HCT116 (cell line): ENCODE data around the gene SRPK3. TPM values are rescaled to one million over a fixed set of nuclear protein-coding genes. Genes with fewer than 3 reads are reported as not detected.

Experiments used
- ATAC-seq: fragments of 200-7000 bp; cut with Tn5 transposase; 2 replicates; pipeline ENCODE4 v1.9.1; 2020; ENCODE audit warnings: mild to moderate bottlenecking, moderate library complexity
- BruUV-seq: library from RNA; stranded (reverse); fragments of 400-500 nt; replicated peaks from 2 replicates; lab custom pipeline; 2021; lab: Mats Ljungman, UMichigan
- CTCF ChIA-PET: fragments of 300-600 bp; sonication (Branson Sonifier 250); formaldehyde crosslinking; loops from one replicate; lab custom pipeline; 2021; ENCODE audit warnings: antibody characterized with exemption; lab: Charles Lee
- POLR2A ChIA-PET: fragments of 300-600, 350-600 bp; sonication (Branson Sonifier 250); formaldehyde crosslinking; loops from one replicate; lab custom pipeline; 2021; ENCODE audit warnings: antibody characterized with exemption; lab: Charles Lee
- RAD21 ChIA-PET, 2 experiments: fragments of 300-600 bp; sonication (Branson Sonifier 250); formaldehyde crosslinking; loops; one replicate each; lab custom pipeline; 2023; ENCODE audit warnings: low total read pairs in 2 of 2; ENCODE audit not compliant: uncharacterized antibody in 2 of 2, unreplicated experiment in 2 of 2, low non-redundant PET in 1 of 2; lab: Charles Lee
- DNase-seq: peaks from one replicate; pipeline ENCODE4 v3.0.0-alpha.2; 2010; ENCODE audit warnings: low read depth, low spot score
- H2AFZ ChIP-seq: fragments of 200-600 bp; shearing (Covaris generic), sonication (generic); 2 replicates; pipeline ENCODE4 v1.6.1; 2017; ENCODE audit warnings: low read depth, mixed run types, mixed read lengths, antibody characterized with exemption, low read length; ENCODE audit not compliant: poor library complexity, severe bottlenecking
- H3K27ac ChIP-seq: 2 replicates; pipeline ENCODE4 v1.5.1; 2012; ENCODE audit warnings: low read depth, low read length
- H3K27me3 ChIP-seq: fragments of 200-600 bp; sonication (generic); 2 replicates; pipeline ENCODE4 v1.6.1; 2016; ENCODE audit warnings: mixed run types, low read length, mixed read lengths; ENCODE audit not compliant: insufficient read depth
- H3K36me3 ChIP-seq, 2 experiments: fragments of 200-500 bp in 1 of 2; fragments of 200-600 bp in 1 of 2; sonication (Bioruptor generic) in 1 of 2; sonication (generic) in 1 of 2; 2 replicates each; pipeline versions ENCODE4 v1.5.1 to v1.6.1; 2014 to 2016; ENCODE audit warnings: low read length in 2 of 2, inconsistent platforms in 1 of 2, mixed read lengths in 1 of 2, mixed run types in 1 of 2; ENCODE audit not compliant: insufficient read depth in 2 of 2, control insufficient read depth in 1 of 2
- H3K4me1 ChIP-seq, 2 experiments: fragments of 200-600 bp in 1 of 2; sonication (generic) in 1 of 2; 2 replicates each; pipeline versions ENCODE4 v1.5.1 to v1.6.1; 2012 to 2017; ENCODE audit warnings: low read length in 2 of 2, inconsistent platforms in 1 of 2, mild to moderate bottlenecking in 1 of 2, mixed read lengths in 1 of 2, mixed run types in 1 of 2, moderate library complexity in 1 of 2; ENCODE audit not compliant: insufficient read depth in 2 of 2, control insufficient read depth in 1 of 2
- H3K4me2 ChIP-seq: fragments of 200-600 bp; sonication (generic); 2 replicates; pipeline ENCODE4 v1.6.1; 2017; ENCODE audit warnings: mixed run types, low read length, mixed read lengths
- H3K4me3 ChIP-seq, 2 experiments: fragments of 200-600 bp in 1 of 2; sonication (generic) in 1 of 2; replicated peaks in 1 of 2; 2 replicates each; pipeline ENCODE4 v1.5.1; 2011 to 2016; ENCODE audit warnings: low read length in 2 of 2, control low read depth in 1 of 2, low read depth in 1 of 2, mild to moderate bottlenecking in 1 of 2, mixed read lengths in 1 of 2, mixed run types in 1 of 2
- H3K79me2 ChIP-seq: fragments of 200-600 bp; sonication (generic); 2 replicates; pipeline ENCODE4 v1.6.1; 2017; ENCODE audit warnings: mild to moderate bottlenecking, mixed run types, low read length, moderate library complexity, mixed read lengths; ENCODE audit not compliant: insufficient read depth
- H3K9ac ChIP-seq: fragments of 200-600 bp; sonication (generic); 2 replicates; pipeline ENCODE4 v1.6.1; 2016; ENCODE audit warnings: low read length, mixed read lengths
- H3K9me2 ChIP-seq: fragments of 200-600 bp; sonication (generic), shearing (Covaris generic); 2 replicates; pipeline ENCODE4 v1.6.1; 2017; ENCODE audit warnings: mixed run types, mild to moderate bottlenecking, moderate library complexity; ENCODE audit not compliant: insufficient read depth
- H3K9me3 ChIP-seq, 2 experiments: fragments of 200-500 bp in 1 of 2; fragments of 200-600 bp in 1 of 2; sonication (Bioruptor generic) in 1 of 2; sonication (generic) in 1 of 2; 2 replicates each; pipeline ENCODE4 v1.6.1; 2014 to 2017; ENCODE audit warnings: low read length in 2 of 2, mixed read lengths in 2 of 2, inconsistent platforms in 1 of 2, low read depth in 1 of 2, mild to moderate bottlenecking in 1 of 2, mixed run types in 1 of 2, moderate library complexity in 1 of 2; ENCODE audit not compliant: control insufficient read depth in 1 of 2, insufficient read depth in 1 of 2
- H4K20me1 ChIP-seq: fragments of 200-600 bp; sonication (generic), shearing (Covaris generic); 2 replicates; pipeline ENCODE4 v1.6.1; 2017; ENCODE audit warnings: mixed run types, mild to moderate bottlenecking, moderate library complexity; ENCODE audit not compliant: insufficient read depth
- ATF3 ChIP-seq: IDR thresholded peaks from 2 replicates; pipeline ENCODE4 v1.6.1; 2012
- CBX3 ChIP-seq: IDR thresholded peaks from 2 replicates; pipeline ENCODE4 v1.6.1; 2012; ENCODE audit warnings: low read depth
- CEBPB ChIP-seq: IDR thresholded peaks from 2 replicates; pipeline ENCODE4 v1.6.1; 2012; ENCODE audit warnings: low read depth
- CTCF ChIP-seq, 3 experiments: fragments of 200-600 bp in 1 of 3; sonication (generic) in 1 of 3; IDR thresholded peaks in 2 of 3; conservative IDR thresholded peaks in 1 of 3; 2 replicates each; pipeline ENCODE4 v1.5.1; 2012 to 2017; ENCODE audit warnings: low read depth in 2 of 3, low read length in 2 of 3, antibody characterized with exemption in 1 of 3, borderline replicate concordance in 1 of 3, control low read depth in 1 of 3, mild to moderate bottlenecking in 1 of 3, mixed read lengths in 1 of 3, mixed run types in 1 of 3, moderate library complexity in 1 of 3; ENCODE audit not compliant: insufficient read depth in 1 of 3
- EGR1 ChIP-seq: IDR thresholded peaks from 2 replicates; pipeline ENCODE4 v1.6.1; 2012; ENCODE audit warnings: low read depth
- ELF1 ChIP-seq: IDR thresholded peaks from 2 replicates; pipeline ENCODE4 v1.6.1; 2012; ENCODE audit warnings: low read depth, borderline replicate concordance
- EZH2phosphoT487 ChIP-seq: fragments of 200-600 bp; IDR thresholded peaks from 2 replicates; pipeline ENCODE4 v1.6.1; 2018; ENCODE audit warnings: antibody characterized with exemption, borderline replicate concordance
- FOSL1 ChIP-seq: IDR thresholded peaks from 2 replicates; pipeline ENCODE4 v1.6.1; 2012; ENCODE audit warnings: low read depth
- JUND ChIP-seq: IDR thresholded peaks from 2 replicates; pipeline ENCODE4 v1.6.1; 2012
- MAX ChIP-seq: IDR thresholded peaks from 2 replicates; pipeline ENCODE4 v1.6.1; 2012
- POLR2A ChIP-seq: IDR thresholded peaks from 2 replicates; pipeline ENCODE4 v1.7.0; 2011; ENCODE audit warnings: borderline replicate concordance; ENCODE audit not compliant: insufficient read depth, insufficient read length; ENCODE audit errors: extremely low read depth
- POLR2AphosphoS5 ChIP-seq: IDR thresholded peaks from 2 replicates; pipeline ENCODE4 v1.6.1; 2011; ENCODE audit warnings: mild to moderate bottlenecking, low read depth, low read length, moderate library complexity
- SRF ChIP-seq: IDR thresholded peaks from 2 replicates; pipeline ENCODE4 v1.6.1; 2012; ENCODE audit warnings: low read depth
- TCF7L2 ChIP-seq: IDR thresholded peaks from 2 replicates; pipeline ENCODE4 v1.7.0; 2011; ENCODE audit warnings: borderline replicate concordance, inconsistent platforms; ENCODE audit not compliant: insufficient read depth, insufficient read length; ENCODE audit errors: extremely low read depth
- YY1 ChIP-seq: IDR thresholded peaks from 2 replicates; pipeline ENCODE4 v1.6.1; 2011; ENCODE audit warnings: low read length, low read depth, moderate library complexity, mild to moderate bottlenecking; ENCODE audit not compliant: insufficient replicate concordance; ENCODE audit errors: extremely low read depth
- ZBTB33 ChIP-seq: IDR thresholded peaks from 2 replicates; pipeline ENCODE4 v1.6.1; 2011; ENCODE audit warnings: mild to moderate bottlenecking, low read length, moderate library complexity; ENCODE audit not compliant: insufficient replicate concordance; ENCODE audit errors: extremely low read depth
- ZFX ChIP-seq: fragments of 450-650 bp; IDR thresholded peaks from 2 replicates; pipeline ENCODE4 v1.6.1; 2017
- ZNF274 ChIP-seq: fragments of 200-500 bp; sonication (Bioruptor generic); IDR thresholded peaks from 2 replicates; pipeline ENCODE4 v1.6.1; 2014; ENCODE audit warnings: mild to moderate bottlenecking, low read depth, low read length, inconsistent platforms
- intact Hi-C: fragments of 100-400 bp; cut with micrococcal nuclease; formaldehyde crosslinking; loops from 2 replicates; pipeline ENCODE4 v1.10.0; 2022
- total RNA-seq: library from RNA; stranded (reverse); gene quantifications from one replicate; pipeline ENCODE4 v1.2.1, GENCODE V29; 2021; ENCODE audit not compliant: unreplicated experiment

The SRPK3 gene
- total RNA-seq, 1 experiment from 2014 or later: not detected

DNA sequence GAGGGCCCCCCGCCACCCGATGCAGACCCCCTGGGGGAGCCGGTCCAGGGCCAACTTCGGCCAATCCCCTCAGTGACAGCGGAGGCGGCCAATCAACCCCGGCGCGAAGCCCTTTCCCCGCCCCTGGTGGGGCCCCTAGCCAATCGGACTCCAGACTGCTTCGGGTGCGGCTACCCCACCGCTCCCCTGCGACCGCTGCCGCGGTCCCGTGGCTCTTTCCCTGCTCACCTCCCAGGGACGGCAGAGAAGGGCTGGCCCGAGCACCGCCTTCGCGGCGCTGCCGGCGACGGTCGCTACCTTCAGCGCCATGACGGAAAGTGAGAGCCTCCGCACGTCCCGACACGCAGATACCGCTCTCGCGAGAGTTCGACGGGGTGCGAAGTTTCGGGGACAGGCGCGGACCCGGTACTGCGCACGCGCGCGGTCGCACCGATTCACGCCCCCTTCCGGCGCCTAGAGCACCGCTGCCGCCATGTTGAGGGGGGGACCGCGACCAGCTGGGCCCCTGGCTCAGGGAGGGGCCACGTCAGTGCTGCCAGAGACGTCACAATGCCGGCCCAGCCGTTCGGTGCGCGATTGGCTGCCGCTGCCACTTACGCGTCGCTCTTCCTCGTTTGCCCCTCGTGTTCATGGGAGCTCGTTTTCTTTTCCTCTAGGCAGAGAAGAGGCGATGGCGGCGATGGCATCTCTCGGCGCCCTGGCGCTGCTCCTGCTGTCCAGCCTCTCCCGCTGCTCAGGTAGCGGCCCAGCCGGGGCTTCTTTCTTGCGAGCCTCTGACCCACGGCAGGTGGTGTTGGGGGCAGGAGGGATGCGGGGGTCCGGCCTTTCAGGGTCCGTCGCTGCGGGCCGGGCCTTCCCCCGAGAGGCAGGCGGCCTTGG, 13.4 kb downstream of the SRPK3 start, which contains the start of the genes IDH3G and SSR4:
Gene IDH3G, minus strand, starts transcription at position 358 of the 879 bp plus-strand sequence. Its CDS starts 49 bp downstream, at position 309.
Gene SSR4, plus strand, starts transcription at position 651 of the 879 bp plus-strand sequence. Its CDS starts 20 bp downstream, at position 671.
- Histone ChIP-seq H3K9ac (peak within 1 kb of the TSS; percentile 84), H3K4me2 (peak within 1 kb of the TSS; percentile 86), H3K9me3 (no peaks in the 10 kb centered on the region), H3K27me3 (no peaks in the 10 kb centered on the region), H3K79me2 (peaks cover 46% of the 10 kb centered on the region), H3K9me2 (no peaks in the 10 kb centered on the region), H4K20me1 (no peaks in the 10 kb centered on the region), H2AFZ (no peak within 1 kb of the TSS), H3K36me3 (peaks cover 0 to 6% of the 10 kb centered on the region in 2 experiments; a peak in 1 of 4 replicates), H3K4me3 (peak within 1 kb of the TSS; percentile 76 to 77), H3K27ac (peak within 1 kb of the TSS; percentile 80), H3K4me1 (peaks cover 0 to 17% of the 10 kb centered on the region in 2 experiments; a peak in 2 of 4 replicates)
- ChIA-PET POLR2A (interaction anchor here (0.7 to 1.3 kb wide), 4 partner anchors 10 to 151 kb away, joined by 3 to 7 read pairs (median 4); partner anchors contain the start of gene ARHGAP4), RAD21 (interaction anchor here in 1 of 2 experiments (1.0 kb wide), 1 partner anchor 90 kb away, joined by 3 read pairs; no protein-coding TSS in a partner anchor), CTCF (interaction anchor here (1.5 kb wide), 1 partner anchor 15 kb away, joined by 4 read pairs; no protein-coding TSS in a partner anchor)
- no TSS peak for BruUV-seq
- ATAC-seq (peak; percentile 89), DNase-seq (peak; percentile 78)
- intact Hi-C loops: no loop called here
- TF ChIP-seq EZH2phosphoT487 (no peak), YY1 (peak; percentile 90), TCF7L2 (peak; percentile 26), POLR2A (no peak), ZBTB33 (peak; percentile 92), FOSL1 (no peak), ZFX (peak; percentile 67; the same call in 1 of the 2 replicates), CEBPB (no peak), JUND (no peak), ELF1 (no peak), ZNF274 (no peak), CBX3 (no peak), CTCF (IDR thresholded peaks at IDR 0.05 in 2 of 3, conservative IDR thresholded peaks at IDR 0.05 in 1 of 3; ENCODE audit: borderline replicate concordance in 1 of 3, insufficient read depth in 1 of 3, low read depth in 2 of 3, low read length in 2 of 3) (no peak), MAX (no peak), ATF3 (no peak), POLR2AphosphoS5 (peak; percentile 70), SRF (no peak), EGR1 (no peak)
